Suprapubic skin (tissue), 4 donors: ENCODE data around the gene ZNF593OS. TPM values are rescaled to one million over a fixed set of nuclear protein-coding genes. Genes with fewer than 3 reads are reported as not detected.

Experiments
- DNase-seq, 2 donors: peaks; one replicate each; pipeline ENCODE4 v3.0.0-alpha.2; 2019; ENCODE audit warnings: low spot score in 2 of 2
- H3K27ac ChIP-seq: fragments of 200-600 bp; sonication (generic); one replicate; pipeline ENCODE4 v1.5.1; 2019
- H3K27me3 ChIP-seq: fragments of 200-600 bp; sonication (generic); one replicate; pipeline ENCODE4 v1.5.1; 2019
- H3K36me3 ChIP-seq: fragments of 200-600 bp; sonication (generic); one replicate; pipeline ENCODE4 v1.5.1; 2019
- H3K4me1 ChIP-seq: fragments of 200-600 bp; sonication (generic); one replicate; pipeline ENCODE4 v1.5.1; 2019
- H3K4me3 ChIP-seq: fragments of 200-600 bp; sonication (generic); one replicate; pipeline ENCODE4 v1.5.1; 2019; ENCODE audit warnings: mild to moderate bottlenecking
- H3K9me3 ChIP-seq: fragments of 200-600 bp; sonication (generic); one replicate; pipeline ENCODE4 v1.5.1; 2019
- CTCF ChIP-seq, 2 donors: fragments of 200-600 bp in 1 of 2; fragments of 450-650 bp in 1 of 2; sonication (generic) in 1 of 2; IDR thresholded peaks; one replicate each; pipeline ENCODE4 v1.5.1; 2016 to 2019; ENCODE audit warnings: antibody characterized with exemption in 2 of 2, mild to moderate bottlenecking in 1 of 2, moderate library complexity in 1 of 2
- EP300 ChIP-seq: sonication (generic); formaldehyde crosslinking; IDR thresholded peaks from one replicate; pipeline ENCODE4 v1.6.1; 2017; ENCODE audit warnings: antibody characterized with exemption
- POLR2A ChIP-seq, 2 donors: fragments of 450-650 bp; IDR thresholded peaks; one replicate each; pipeline ENCODE4 v1.6.1; 2017; ENCODE audit warnings: antibody characterized with exemption in 2 of 2, mild to moderate bottlenecking in 2 of 2, moderate library complexity in 2 of 2
- POLR2AphosphoS5 ChIP-seq, 3 donors: sonication (generic); formaldehyde crosslinking; IDR thresholded peaks; one replicate each; pipeline ENCODE4 v1.6.1; 2017; ENCODE audit warnings: antibody characterized with exemption in 3 of 3
- WGBS: methylation state at CpG from one replicate; pipeline ENCODE4 v1.1.5; 2018; 5-methylcytosine and 5-hydroxymethylcytosine counted together
- total RNA-seq, 4 donors: library from RNA; depleted of rRNA; stranded (reverse); fragments of >200 nt; gene quantifications; one replicate each; pipeline ENCODE4 v1.1.0, GENCODE V29; 2016

ZNF593OS gene
- total RNA-seq, 4 donors from 2014 or later: not detected

GRCh38 chr1:26190373-26190987 lies 18.8 kb upstream of the ZNF593OS start, which contains the start of gene CATSPER4:
CATSPER4 (plus strand) TSS chr1:26190602; CDS start chr1:26190628, 26 bp downstream.
- peaks cover 19% of the 10 kb centered on the region for H3K36me3 ChIP-seq
- H3K4me3 ChIP-seq: no peak within 1 kb of the TSS

DNA sequence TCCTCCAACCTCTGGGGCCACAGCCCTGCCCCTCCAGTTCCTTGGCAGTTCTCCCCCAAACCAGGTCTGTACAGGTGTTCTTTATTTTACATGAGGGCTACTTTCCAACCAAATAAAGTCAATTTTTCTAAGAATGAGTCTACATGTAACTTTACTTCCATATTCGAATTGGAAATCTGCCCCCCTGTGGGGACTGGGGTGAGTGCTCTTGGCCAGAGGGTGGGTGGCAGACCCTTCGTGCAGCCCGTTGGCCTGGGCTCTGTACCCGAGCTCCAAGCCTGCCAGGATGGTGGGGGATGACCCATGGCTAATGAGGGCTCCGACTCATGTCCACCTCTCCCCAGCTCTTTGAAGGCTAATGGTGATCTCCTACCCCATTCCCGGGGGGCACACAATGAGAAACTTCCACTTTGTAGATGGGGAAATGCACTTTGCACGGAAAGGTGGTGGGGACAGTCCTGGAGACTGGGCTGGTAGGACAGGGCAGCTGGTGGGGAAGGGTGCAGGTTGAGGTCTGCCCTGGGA lies 18.2 kb upstream of the ZNF593OS start:
- Histone ChIP-seq H3K27me3 (no peaks in the 10 kb centered on the region), H3K9me3 (no peaks in the 10 kb centered on the region), H3K4me3 (no peak overlapping the region), H3K36me3 (peaks cover 24% of the 10 kb centered on the region), H3K4me1 (no peaks in the 10 kb centered on the region), H3K27ac (no peak overlapping the region)
- no peak for TF ChIP-seq CTCF (IDR thresholded peaks at IDR 0.05)
- no peak for TF ChIP-seq POLR2AphosphoS5 (IDR thresholded peaks at IDR 0.05)
- no peak for TF ChIP-seq POLR2A (IDR thresholded peaks at IDR 0.05)
- TF ChIP-seq EP300: no peak
- no peak for DNase-seq
- WGBS: 90% methylated on average over 7 of the region's 7 CpGs

More at GRCh38 chr1:26190373-26190987, 18.8 kb upstream of the ZNF593OS start, which contains the start of gene CATSPER4:
- TF ChIP-seq POLR2A (IDR thresholded peaks at IDR 0.05) (no peak), POLR2AphosphoS5 (IDR thresholded peaks at IDR 0.05) (no peak), EP300 (no peak), CTCF (IDR thresholded peaks at IDR 0.05) (no peak)
- 50% methylated on average over 12 of the region's 16 CpGs for WGBS
- Histone ChIP-seq H3K27ac (no peak within 1 kb of the TSS), H3K9me3 (no peaks in the 10 kb centered on the region), H3K27me3 (no peaks in the 10 kb centered on the region), H3K4me1 (no peaks in the 10 kb centered on the region)
- DNase-seq: no peak

DNA sequence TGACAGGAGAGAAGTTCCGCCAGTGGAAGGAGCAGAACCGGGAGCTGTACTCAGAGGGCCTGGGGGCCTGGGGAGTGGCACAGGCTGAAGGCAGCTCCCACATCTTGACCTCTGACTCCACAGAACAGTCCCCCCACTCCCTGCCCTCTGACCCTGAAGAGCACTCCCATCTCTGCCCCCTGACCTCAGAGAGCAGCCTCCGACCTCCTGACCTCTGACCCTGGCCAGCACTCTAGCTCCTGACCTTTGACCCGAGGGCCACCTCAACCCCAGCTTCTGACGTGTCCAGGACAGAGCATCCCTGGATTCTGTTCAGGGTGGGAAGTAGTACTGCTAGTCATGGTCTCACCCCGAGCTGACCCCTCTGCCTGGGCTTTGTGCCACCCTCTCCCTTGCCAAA lies 17.7 kb upstream of the ZNF593OS start:
- 76% methylated on average over 3 of the region's 6 CpGs for WGBS
- no peaks in the 10 kb centered on the region for H3K27me3 ChIP-seq
- peaks cover 27% of the 10 kb centered on the region for H3K36me3 ChIP-seq
- no peak for DNase-seq
- no peaks in the 10 kb centered on the region for H3K9me3 ChIP-seq
- no peak overlapping the region for H3K4me3 ChIP-seq
- no peaks in the 10 kb centered on the region for H3K4me1 ChIP-seq
- no peak overlapping the region for H3K27ac ChIP-seq
- no peak for TF ChIP-seq POLR2AphosphoS5 (IDR thresholded peaks at IDR 0.05)
- TF ChIP-seq CTCF (IDR thresholded peaks at IDR 0.05): no peak
- TF ChIP-seq EP300: no peak
- TF ChIP-seq POLR2A (IDR thresholded peaks at IDR 0.05): no peak

- Histone ChIP-seq H3K27ac (no peak overlapping the region), H3K36me3 (peaks cover 27% of the 10 kb centered on the region), H3K27me3 (no peaks in the 10 kb centered on the region), H3K4me1 (no peaks in the 10 kb centered on the region), H3K9me3 (no peaks in the 10 kb centered on the region), H3K4me3 (no peak overlapping the region)
- 91% methylated on average over 7 of the region's 8 CpGs for WGBS
- TF ChIP-seq EP300 (no peak), POLR2A (IDR thresholded peaks at IDR 0.05) (no peak), POLR2AphosphoS5 (IDR thresholded peaks at IDR 0.05) (no peak), CTCF (IDR thresholded peaks at IDR 0.05) (no peak)
- DNase-seq: no peak
These were observed 16.8 kb upstream of the ZNF593OS start for GRCh38 chr1:26188477-26188876.

DNA sequence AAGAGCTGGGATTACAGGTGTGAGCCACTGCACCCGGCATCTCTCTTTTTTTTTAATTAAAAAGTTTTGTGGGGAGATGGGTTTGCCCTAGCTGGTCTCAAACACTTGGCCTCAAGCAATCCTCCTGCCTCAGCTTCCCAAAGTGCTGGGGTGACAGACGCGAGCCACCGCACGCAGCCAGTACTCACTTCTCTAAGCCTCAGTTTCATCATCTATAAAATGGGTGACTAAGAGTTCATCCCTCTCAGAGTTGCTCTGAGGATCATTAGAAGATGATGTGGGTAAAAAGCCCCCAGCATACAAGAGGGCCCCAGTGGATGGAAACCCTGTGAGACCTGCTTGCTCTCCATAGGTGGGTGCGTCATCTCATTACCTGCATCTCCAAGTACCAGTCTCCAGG lies 16.2 kb upstream of the ZNF593OS start:
- H3K27me3 ChIP-seq: no peaks in the 10 kb centered on the region
- no peak for DNase-seq
- WGBS: 97% methylated on average over 6 of the region's 6 CpGs
- no peaks in the 10 kb centered on the region for H3K4me1 ChIP-seq
- TF ChIP-seq POLR2A (IDR thresholded peaks at IDR 0.05): no peak
- no peak for TF ChIP-seq CTCF (IDR thresholded peaks at IDR 0.05)
- TF ChIP-seq EP300: no peak
- no peak for TF ChIP-seq POLR2AphosphoS5 (IDR thresholded peaks at IDR 0.05)
- H3K36me3 ChIP-seq: peaks cover 33% of the 10 kb centered on the region
- H3K4me3 ChIP-seq: no peak overlapping the region
- H3K9me3 ChIP-seq: no peaks in the 10 kb centered on the region
- no peak overlapping the region for H3K27ac ChIP-seq
